Measurements from ENCODE around the gene ZNF740.

ZNF740 gene

GRCh38 chr12:53230108-53230845 lies 49.8 kb downstream of the ZNF740 start (continued):
- TF ChIP-seq, protein P1, sequence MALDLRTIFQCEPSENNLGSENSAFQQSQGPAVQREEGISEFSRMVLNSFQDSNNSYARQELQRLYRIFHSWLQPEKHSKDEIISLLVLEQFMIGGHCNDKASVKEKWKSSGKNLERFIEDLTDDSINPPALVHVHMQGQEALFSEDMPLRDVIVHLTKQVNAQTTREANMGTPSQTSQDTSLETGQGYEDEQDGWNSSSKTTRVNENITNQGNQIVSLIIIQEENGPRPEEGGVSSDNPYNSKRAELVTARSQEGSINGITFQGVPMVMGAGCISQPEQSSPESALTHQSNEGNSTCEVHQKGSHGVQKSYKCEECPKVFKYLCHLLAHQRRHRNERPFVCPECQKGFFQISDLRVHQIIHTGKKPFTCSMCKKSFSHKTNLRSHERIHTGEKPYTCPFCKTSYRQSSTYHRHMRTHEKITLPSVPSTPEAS (tag by site-specific recombination; IDR thresholded peaks at IDR 0.05), result peak; percentile 58; the same call in 1 of the 2 replicates
- TF ChIP-seq ZNF19 (tag by site-specific recombination; IDR thresholded peaks at IDR 0.05; ENCODE audit: low read depth), result no peak
- no peak for TF ChIP-seq ZNF510 (tag by site-specific recombination; IDR thresholded peaks at IDR 0.05; ENCODE audit: insufficient replicate concordance)
- TF ChIP-seq ZNF596 (tag by site-specific recombination; IDR thresholded peaks at IDR 0.05), result no peak
- TF ChIP-seq, protein P2, sequence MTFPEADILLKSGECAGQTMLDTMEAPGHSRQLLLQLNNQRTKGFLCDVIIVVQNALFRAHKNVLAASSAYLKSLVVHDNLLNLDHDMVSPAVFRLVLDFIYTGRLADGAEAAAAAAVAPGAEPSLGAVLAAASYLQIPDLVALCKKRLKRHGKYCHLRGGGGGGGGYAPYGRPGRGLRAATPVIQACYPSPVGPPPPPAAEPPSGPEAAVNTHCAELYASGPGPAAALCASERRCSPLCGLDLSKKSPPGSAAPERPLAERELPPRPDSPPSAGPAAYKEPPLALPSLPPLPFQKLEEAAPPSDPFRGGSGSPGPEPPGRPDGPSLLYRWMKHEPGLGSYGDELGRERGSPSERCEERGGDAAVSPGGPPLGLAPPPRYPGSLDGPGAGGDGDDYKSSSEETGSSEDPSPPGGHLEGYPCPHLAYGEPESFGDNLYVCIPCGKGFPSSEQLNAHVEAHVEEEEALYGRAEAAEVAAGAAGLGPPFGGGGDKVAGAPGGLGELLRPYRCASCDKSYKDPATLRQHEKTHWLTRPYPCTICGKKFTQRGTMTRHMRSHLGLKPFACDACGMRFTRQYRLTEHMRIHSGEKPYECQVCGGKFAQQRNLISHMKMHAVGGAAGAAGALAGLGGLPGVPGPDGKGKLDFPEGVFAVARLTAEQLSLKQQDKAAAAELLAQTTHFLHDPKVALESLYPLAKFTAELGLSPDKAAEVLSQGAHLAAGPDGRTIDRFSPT (tag by site-specific recombination; IDR thresholded peaks at IDR 0.05), result peak; percentile 90
- peak; percentile 51; the same call in 1 of the 2 replicates for TF ChIP-seq ZIC2 (tag by site-specific recombination; IDR thresholded peaks at IDR 0.05)
- TF ChIP-seq ZNF121 (tag by site-specific recombination; IDR thresholded peaks at IDR 0.05), result no peak

GRCh38 chr12:53231671-53231920 lies 51.1 kb downstream of the ZNF740 start:
- ChIA-PET CTCF (interaction anchor here (1.1 kb wide), 1 partner anchor 18 kb away, joined by 3 read pairs; no protein-coding TSS in a partner anchor), POLR2A (no interaction called here)
- no peaks in the 10 kb centered on the region for H3K36me3 ChIP-seq (ENCODE audit: control insufficient read depth in 2 of 2, insufficient read depth in 1 of 2, low read length in 2 of 2)
- H3K4me1 ChIP-seq (ENCODE audit: control insufficient read depth, insufficient read depth, low read length), result peaks cover 12% of the 10 kb centered on the region
- no peaks in the 10 kb centered on the region for H3K9me3 ChIP-seq (ENCODE audit: control insufficient read depth, insufficient read depth, low read depth, low read length)
- peak overlapping the region; percentile 46 for H3K4me3 ChIP-seq (ENCODE audit: low read depth, low read length)
- peak overlapping the region; percentile 46; the same call in 1 of the 2 replicates for H3K27ac ChIP-seq (ENCODE audit: extremely low read depth, low read depth, low read length)
- TF ChIP-seq, protein P3, sequence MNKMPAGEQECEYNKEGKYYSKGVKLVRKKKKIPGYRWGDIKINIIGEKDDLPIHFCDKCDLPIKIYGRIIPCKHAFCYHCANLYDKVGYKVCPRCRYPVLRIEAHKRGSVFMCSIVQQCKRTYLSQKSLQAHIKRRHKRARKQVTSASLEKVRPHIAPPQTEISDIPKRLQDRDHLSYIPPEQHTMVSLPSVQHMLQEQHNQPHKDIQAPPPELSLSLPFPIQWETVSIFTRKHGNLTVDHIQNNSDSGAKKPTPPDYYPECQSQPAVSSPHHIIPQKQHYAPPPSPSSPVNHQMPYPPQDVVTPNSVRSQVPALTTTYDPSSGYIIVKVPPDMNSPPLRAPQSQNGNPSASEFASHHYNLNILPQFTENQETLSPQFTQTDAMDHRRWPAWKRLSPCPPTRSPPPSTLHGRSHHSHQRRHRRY (tag by site-specific recombination; IDR thresholded peaks at IDR 0.05), result no peak
- TF ChIP-seq, protein P4, sequence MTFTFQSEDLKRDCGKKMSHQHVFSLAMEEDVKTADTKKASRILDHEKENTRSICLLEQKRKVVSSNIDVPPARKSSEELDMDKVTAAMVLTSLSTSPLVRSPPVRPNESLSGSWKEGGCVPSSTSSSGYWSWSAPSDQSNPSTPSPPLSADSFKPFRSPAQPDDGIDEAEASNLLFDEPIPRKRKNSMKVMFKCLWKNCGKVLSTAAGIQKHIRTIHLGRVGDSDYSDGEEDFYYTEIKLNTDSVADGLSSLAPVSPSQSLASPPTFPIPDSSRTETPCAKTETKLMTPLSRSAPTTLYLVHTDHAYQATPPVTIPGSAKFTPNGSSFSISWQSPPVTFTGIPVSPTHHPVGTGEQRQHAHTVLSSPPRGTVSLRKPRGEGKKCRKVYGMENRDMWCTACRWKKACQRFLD (tag by site-specific recombination; IDR thresholded peaks at IDR 0.05), result no peak
- TF ChIP-seq ZXDB (tag by site-specific recombination; IDR thresholded peaks at IDR 0.05) (0 out of 2 replicates have a peak, but pooled peaks have one; percentile 16), CTCF (tag by site-specific recombination; IDR thresholded peaks at IDR 0.05) (0 out of 2 replicates have a peak, but pooled peaks have one; percentile 16), ZNF311 (tag by site-specific recombination; IDR thresholded peaks at IDR 0.05; ENCODE audit: borderline replicate concordance) (no peak), KLF9 (tag by site-specific recombination; IDR thresholded peaks at IDR 0.05; ENCODE audit: low read depth) (peak; percentile 27; the same call in 1 of the 2 replicates), TRIM28 (IDR thresholded peaks at IDR 0.05; ENCODE audit: borderline replicate concordance, low read length) (no peak), ZBTB11 (tag by site-specific recombination; conservative IDR thresholded peaks at IDR 0.05; ENCODE audit: low read depth) (no peak), ZNF626 (tag by site-specific recombination; IDR thresholded peaks at IDR 0.05) (no peak)
- TF ChIP-seq, protein P5, sequence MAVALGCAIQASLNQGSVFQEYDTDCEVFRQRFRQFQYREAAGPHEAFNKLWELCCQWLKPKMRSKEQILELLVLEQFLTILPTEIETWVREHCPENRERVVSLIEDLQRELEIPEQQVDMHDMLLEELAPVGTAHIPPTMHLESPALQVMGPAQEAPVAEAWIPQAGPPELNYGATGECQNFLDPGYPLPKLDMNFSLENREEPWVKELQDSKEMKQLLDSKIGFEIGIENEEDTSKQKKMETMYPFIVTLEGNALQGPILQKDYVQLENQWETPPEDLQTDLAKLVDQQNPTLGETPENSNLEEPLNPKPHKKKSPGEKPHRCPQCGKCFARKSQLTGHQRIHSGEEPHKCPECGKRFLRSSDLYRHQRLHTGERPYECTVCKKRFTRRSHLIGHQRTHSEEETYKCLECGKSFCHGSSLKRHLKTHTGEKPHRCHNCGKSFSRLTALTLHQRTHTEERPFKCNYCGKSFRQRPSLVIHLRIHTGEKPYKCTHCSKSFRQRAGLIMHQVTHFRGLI (tag by site-specific recombination; IDR thresholded peaks at IDR 0.05), result no peak
- TF ChIP-seq, protein P2 (tag by site-specific recombination; IDR thresholded peaks at IDR 0.05), result no peak; the same call in 1 of the 2 replicates
